GM12801 (cell line): ENCODE measurements around the gene NID1.

Source experiments
- TF ChIP-seq, protein P1 (sequence below): IDR thresholded peaks from one replicate; pipeline ENCODE4 v1.5.1; 2011; ENCODE audit warnings: control low read depth; ENCODE audit not compliant: insufficient read length; ENCODE audit errors: extremely low read depth

NID1 gene

DNA sequence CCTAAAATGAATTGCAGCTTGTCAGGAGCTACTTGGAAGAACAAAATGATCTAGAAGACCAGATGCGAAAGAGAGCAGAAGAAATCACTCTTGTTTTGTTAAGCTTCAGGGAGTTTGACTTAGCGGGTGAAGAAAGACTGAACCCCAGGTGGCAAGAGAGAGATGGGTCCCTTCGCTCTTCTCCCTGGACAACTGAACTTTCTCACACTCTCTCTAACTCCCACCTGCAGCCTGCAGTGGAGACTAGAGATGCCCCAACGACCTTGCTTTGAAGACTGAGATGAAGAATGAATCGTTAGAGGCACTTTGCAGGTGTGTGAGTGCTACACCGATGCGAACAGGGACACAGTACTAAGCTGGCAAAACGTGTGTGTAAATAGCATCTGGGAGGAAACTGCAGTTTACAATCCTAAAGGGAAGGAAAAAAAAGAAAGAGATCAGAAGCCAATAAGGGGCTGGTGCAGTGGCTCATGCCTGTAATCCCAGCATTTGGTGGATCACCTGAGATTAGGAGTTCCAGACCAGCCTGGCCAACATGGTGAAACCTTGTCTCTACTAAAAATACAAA, 133.6 kb downstream of the NID1 start:
- TF ChIP-seq, protein P1, sequence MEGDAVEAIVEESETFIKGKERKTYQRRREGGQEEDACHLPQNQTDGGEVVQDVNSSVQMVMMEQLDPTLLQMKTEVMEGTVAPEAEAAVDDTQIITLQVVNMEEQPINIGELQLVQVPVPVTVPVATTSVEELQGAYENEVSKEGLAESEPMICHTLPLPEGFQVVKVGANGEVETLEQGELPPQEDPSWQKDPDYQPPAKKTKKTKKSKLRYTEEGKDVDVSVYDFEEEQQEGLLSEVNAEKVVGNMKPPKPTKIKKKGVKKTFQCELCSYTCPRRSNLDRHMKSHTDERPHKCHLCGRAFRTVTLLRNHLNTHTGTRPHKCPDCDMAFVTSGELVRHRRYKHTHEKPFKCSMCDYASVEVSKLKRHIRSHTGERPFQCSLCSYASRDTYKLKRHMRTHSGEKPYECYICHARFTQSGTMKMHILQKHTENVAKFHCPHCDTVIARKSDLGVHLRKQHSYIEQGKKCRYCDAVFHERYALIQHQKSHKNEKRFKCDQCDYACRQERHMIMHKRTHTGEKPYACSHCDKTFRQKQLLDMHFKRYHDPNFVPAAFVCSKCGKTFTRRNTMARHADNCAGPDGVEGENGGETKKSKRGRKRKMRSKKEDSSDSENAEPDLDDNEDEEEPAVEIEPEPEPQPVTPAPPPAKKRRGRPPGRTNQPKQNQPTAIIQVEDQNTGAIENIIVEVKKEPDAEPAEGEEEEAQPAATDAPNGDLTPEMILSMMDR: no peak

DNA sequence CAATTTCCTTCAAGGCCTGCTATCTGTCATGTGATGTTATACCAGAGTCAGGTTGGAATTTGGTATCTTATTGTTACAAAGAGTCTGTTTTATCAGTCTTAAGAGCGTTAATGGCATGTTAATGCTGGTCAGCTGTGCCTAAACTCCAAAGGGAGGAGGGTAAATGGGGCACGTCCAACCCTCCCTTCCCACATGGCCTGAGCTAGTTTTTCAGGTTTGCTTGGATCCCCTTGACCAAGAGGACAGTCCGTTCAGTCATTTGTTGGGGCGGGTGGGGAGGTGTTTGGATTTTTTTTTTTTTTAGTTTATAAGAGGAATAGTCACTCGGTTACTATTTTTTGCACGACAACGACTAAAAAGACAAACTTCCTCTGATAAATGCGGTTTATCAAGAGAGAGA, 134.3 kb downstream of the NID1 start:
- TF ChIP-seq, protein P1: no peak

DNA sequence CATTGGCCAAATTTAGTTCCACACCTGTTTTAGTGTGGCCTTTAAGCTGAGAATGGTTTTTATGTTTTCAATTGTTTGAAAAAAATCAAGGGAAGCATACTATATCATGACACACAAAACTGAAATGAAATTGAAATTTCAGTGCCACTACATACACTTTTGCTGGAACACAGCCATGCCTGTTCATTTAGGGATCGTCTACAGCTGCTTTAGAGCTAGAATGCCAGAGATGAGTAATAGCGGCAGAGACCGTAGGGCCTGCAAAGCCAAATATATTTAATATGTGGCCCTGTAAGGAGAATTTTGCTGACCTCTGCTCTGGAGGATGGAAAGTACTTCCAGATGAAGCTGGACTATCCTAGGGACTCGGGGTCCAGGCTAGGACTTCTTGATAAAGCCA, 135.7 kb downstream of the NID1 start:
- TF ChIP-seq, protein P1: no peak

DNA sequence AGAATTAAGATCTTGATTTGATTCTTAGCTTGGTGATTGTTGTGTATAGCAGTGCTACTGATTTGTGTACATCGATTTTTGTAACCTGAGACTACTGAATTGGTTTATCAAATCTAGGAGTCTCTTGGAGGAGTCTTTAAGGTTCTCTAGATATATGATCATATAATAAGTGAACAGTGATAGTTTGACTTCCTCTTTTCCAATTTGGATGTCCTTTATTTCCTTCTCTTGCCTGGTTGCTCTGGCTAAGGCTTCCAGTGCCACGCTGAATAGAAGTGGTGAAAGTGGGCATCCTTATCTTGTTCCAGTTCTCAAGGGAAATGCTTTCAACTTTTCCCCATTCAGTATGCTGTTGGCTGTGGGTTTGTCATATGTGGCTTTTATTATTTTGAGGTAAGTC, 136.7 kb downstream of the NID1 start:
- TF ChIP-seq, protein P1: no peak
